Inflammatory macrophage (primary cell): ENCODE data around the gene PARD6G.

ENCODE experiments used
- DNase-seq, 2 donors: peaks; one replicate each; pipeline ENCODE4 v3.0.0-alpha.2; 2020 to 2022

Gene PARD6G

DNA sequence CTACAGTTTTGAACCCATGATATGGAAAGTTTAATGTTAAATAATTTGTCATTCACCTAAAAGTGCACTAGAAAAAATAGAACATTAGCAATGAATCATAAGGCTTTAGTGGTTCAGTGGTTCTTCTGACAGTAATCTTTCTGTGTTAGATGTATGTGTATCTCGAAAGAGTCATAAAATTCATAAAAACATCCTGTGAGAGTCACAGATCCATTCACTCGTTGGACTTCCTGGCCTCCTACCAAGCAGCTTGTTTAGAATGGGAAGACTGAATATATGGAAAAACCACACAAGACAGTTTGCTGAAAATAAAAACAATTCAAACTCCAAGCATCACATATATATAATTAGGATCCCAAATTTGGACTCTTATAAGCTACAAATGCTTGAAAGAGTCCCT, 103.4 kb downstream of the PARD6G start:
- no peak for DNase-seq

GRCh38 chr18:80140455-80140985, 106.8 kb downstream of the PARD6G start:
- no peak for DNase-seq

- no peak for DNase-seq
Measured at GRCh38 chr18:80137976-80138375, 109.3 kb downstream of the PARD6G start.

- no peak for DNase-seq
Measured at GRCh38 chr18:80137137-80137536, 110.2 kb downstream of the PARD6G start.

GRCh38 chr18:80136679-80137078, 110.6 kb downstream of the PARD6G start:
- DNase-seq: no peak

DNA sequence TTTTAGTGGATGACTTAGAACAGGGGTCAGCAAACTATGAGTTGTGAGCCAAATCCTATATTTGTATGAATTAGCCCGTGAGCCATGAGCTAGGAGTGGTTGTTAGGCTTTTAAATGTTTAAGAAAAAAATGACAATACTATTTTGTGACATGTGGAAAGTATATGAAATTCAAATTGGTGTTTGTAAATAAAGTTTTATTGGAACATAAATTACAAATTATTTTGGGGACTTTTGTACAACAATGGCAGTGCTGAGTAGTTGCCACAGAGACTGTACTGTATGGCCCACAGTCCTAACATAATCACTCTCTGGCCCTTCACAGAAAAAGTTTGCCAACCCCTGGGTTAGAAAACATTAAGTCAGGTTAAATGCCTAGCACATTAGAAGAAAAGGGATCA, 112.2 kb downstream of the PARD6G start:
- no peak for DNase-seq

DNA sequence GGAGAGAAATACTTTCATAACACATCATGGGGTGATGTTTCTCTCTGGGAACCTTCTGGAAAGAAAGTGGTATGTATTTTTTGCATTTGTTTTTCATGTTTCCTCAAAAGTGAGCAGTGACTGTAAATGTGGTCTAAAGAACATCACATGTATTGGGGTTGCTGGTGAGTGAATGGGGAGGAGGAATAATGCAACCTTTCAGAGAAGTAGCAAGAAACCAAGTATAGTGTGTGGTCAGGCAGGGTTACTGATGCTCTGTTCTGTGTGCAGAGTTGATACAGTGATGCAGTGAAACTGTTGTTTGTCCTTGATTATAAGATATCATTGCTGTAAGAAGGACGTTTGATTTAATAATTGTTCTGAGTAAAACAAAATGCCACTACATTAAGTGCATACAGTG, 114.2 kb downstream of the PARD6G start:
- DNase-seq: no peak

GRCh38 chr18:80132180-80132812, 115.0 kb downstream of the PARD6G start:
- no peak for DNase-seq

DNA sequence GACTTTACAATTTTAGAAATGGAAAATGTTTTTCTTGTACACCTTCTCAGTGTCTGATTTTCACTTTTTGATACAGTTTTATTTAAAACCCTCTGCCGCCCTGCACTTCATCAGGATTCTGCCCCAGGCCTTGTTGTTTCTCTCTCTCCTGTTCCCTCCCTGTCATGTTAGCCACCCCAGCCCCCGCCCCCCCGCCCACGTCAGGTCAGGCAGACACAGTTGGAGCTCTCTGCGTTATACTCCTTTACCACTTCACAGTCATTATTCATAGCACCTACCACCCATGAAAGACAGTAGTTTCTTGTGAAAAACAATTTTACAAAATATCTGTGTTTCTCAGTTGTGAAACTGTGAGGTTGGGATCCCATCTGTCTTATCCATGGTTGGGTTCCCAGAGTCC, 116.8 kb downstream of the PARD6G start:
- DNase-seq: no peak

DNA sequence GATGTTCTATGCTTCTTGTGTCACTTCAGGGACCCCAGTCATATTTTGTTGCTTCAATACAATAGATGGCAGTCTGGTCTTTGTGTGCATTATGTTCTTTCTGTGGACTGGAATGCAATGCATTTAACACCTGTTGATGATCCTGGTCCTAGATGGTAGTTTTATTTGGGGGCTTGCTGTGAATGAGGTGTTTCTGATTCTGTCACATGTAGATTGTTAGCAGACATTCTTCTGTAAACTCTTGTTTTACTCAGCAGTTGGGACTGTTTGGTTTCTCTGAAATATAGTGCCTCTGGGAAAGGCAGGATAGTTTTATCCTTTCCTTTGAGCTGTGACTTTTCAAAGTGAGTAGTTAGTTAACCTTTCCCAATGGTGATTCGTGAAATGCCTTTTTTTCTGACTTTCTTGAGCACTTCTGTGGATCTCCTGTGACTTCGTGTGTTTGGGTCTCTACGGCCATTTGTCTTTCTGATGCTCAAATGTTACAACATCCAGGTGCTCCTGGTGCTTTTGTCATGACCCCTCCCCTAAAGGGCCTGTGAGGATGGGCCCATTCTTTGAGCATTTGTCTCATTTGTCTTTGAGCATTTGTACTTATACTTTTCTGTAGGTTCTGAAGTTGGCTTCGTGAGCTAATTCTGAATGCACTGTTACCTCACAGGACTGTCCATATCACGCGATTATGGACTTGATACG, 117.5 kb downstream of the PARD6G start:
- DNase-seq: no peak

DNA sequence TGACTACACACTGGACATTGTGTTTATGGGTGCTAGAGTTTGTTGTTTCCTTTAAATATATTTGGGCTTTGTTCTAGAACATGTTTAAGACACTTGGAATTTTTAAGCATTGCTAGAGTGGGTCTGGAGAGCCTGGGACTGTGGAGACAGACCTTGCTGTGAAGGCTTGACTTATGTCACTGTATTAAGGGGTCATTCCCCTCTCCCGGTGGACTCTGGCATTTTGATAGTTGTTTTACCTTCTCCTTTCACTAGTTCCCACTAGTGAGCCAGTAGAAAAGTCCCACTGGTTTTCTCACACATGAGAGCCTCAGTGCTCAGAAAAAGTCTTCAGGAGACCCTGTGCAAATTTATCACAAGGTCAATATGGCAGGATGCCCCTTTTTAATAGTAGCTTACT, 119.7 kb downstream of the PARD6G start:
- DNase-seq: no peak

- no peak for DNase-seq
Measured at GRCh38 chr18:80126797-80127196, 120.5 kb downstream of the PARD6G start.

GRCh38 chr18:80124131-80124530, 123.2 kb downstream of the PARD6G start:
- no peak for DNase-seq

- DNase-seq: no peak
Measured at GRCh38 chr18:80120932-80121331, 126.4 kb downstream of the PARD6G start.

GRCh38 chr18:80119111-80119510, 128.2 kb downstream of the PARD6G start:
- no peak for DNase-seq

GRCh38 chr18:80115035-80115434, 132.3 kb downstream of the PARD6G start:
- DNase-seq: no peak

DNA sequence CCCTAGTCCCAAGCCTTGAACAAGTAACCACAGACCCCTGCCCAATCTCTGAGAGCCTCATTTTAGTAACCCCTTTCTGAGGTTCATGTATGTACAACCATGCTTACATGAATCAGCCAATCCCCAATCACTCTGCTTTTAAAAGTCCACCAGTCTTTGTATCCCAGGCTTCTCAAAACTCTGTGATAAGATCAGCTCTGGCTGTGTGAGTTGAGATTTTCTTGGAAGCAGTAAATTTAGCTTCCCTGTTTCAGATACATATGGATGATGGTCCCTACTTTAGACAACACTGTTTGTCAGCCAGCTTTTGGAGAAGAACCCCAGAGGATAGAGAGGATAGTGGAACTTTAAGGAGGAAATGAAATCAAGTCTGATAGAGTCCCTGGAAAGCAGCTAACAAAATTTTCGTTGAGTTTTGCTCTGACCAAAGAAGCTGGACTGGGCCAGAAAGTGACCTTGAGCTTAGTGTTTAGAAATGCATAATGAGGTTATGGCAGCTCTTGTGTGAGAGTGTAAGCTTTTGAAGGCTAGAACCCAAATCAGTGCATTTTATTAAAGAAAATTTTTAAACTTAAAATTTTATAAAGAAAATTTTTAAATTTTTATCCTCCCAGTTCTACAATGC, 134.6 kb downstream of the PARD6G start:
- peak in 1 of 2 donors; percentile 2 for DNase-seq

GRCh38 chr18:80109676-80110078, 137.6 kb downstream of the PARD6G start:
- peak; percentile 8 to 22 for DNase-seq

GRCh38 chr18:80108739-80109675, 138.3 kb downstream of the PARD6G start, which contains the start of gene ADNP2:
TSS of gene ADNP2 (plus strand) at chr18:80109262. CDS start at chr18:80117543, 8,281 bp downstream.
- peak; percentile 91 to 94 for DNase-seq

DNA sequence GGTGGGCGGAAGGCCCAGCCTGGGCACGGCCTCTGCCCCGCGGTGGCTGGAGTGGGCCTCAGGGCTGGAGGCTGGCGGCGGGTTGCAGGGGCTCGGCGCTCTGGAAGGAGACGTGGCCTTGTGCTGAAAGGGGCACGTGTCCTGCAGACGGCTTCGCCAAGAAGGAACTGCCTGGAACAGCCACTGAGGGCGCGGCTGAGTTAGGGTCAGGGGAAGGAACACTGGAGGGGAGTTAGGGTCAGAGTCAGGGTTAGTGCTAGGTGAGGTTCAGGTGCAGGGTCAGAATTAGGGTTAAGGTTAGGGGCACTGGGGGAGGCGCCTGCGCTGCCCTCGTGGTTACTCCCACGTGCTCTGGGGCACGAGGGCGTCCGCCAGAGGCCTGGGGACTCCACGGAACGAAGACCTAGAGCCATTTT, 139.2 kb downstream of the PARD6G start:
- DNase-seq: no peak

DNA sequence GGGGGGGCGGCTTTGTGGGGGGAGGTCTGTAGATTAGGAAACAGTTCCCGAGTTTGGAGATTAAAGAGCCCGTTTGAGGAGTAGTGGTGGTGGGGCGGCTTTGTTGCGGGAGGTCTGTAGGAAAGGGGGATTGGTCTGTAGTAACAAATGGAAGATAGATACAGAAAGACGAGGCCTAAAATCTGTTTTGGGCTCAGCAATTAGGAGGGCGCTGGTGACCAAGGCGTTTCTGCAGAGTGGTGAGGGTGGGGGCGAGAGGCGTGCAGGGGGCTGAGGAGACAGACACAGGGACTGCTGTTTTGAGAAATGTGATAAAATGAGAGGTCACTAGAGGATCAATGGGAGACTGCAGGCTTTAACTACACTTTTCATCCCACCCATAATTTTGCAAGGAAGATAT, 139.9 kb downstream of the PARD6G start:
- no peak for DNase-seq
